Measurements from ENCODE around the gene MSANTD1.

The MSANTD1 gene

GRCh38 chr4:3304831-3305609 lies 56.1 kb downstream of the MSANTD1 start:
- no peak for DNase-seq

GRCh38 chr4:3305610-3306371 lies 56.8 kb downstream of the MSANTD1 start:
- no peak for DNase-seq

All from inflammatory macrophage (primary cell).